Measurements from ENCODE around the gene ACSF2. TPM values are rescaled to one million over a fixed set of nuclear protein-coding genes. Genes with fewer than 3 reads are reported as not detected.

Gene ACSF2
- polyA plus RNA-seq, 1 donor from 2014 or later: not detected

DNA sequence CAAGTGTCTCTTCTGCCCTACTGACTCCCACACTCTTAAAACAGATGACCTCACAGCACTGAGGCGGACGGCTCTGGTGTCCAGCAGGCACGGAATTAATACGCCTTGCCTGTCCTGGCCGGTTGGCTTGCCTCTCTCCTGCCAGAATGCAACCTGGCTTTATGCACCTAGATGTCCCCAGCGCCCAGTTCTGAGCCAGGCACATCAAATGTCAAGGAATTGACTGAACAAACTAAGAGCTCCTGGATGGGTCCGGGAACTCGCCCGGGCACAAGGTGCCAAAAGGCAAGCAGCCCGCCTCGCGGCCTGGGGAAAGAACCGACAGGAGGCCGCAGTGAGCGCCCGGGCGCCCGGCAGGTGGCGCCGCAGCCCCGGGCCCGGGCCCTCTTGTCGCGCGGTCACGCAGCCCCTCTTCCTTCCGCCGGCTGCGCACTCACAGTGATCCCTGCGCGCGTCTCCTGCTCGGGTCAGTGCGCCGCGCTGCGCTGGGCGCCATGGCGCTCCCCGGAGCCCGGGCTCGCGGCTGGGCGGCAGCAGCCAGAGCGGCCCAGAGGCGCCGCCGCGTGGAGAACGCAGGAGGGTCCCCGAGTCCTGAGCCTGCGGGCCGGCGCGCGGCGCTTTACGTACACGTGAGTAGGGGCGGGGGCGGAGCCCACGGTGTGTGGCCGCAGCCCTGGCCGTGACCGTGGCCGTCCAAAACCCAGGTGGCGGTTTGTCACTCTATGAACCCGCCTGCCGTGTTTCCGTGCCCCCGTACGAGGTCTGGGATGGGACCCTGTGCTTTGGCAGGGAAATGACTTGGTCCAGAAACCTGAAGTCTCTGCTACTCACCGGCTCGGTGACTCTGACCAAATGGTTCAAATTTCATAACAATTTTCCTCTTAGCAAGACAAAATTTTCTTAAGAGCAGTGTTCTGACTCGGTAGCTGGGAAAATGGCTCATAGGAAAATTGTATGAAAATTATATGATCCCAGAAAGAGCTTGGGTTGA, 52.7 kb downstream of the ACSF2 start, which contains the start of gene RSAD1:
Gene RSAD1, plus strand, starts transcription at position 470 of the 991 bp plus-strand sequence. Its CDS starts 25 bp downstream, at position 495.
- H3K9me2 ChIP-seq (ENCODE audit: insufficient read depth, low read length): no peaks in the 10 kb centered on the region
- H3K79me2 ChIP-seq (replicated peaks; ENCODE audit: insufficient read depth, low read length): no peaks in the 10 kb centered on the region
- H3K27ac ChIP-seq (ENCODE audit: low read length): peak within 1 kb of the TSS; percentile 87
- H3K9me3 ChIP-seq (ENCODE audit: low read length): no peaks in the 10 kb centered on the region
- H3K4me3 ChIP-seq (ENCODE audit: low read length): peak within 1 kb of the TSS; percentile 92
- H3K27me3 ChIP-seq (ENCODE audit: insufficient read depth, low read depth, low read length): no peaks in the 10 kb centered on the region
- H2AFZ ChIP-seq (ENCODE audit: low read depth, low read length): peak within 1 kb of the TSS; percentile 93
- peak within 1 kb of the TSS; percentile 66 for H3K4me2 ChIP-seq (ENCODE audit: low read length)
- H3F3A ChIP-seq (ENCODE audit: insufficient read depth, low read length, poor library complexity, severe bottlenecking): no peaks in the 10 kb centered on the region
- H3K36me3 ChIP-seq (ENCODE audit: insufficient read depth, low read length): no peaks in the 10 kb centered on the region
- no peaks in the 10 kb centered on the region for H4K20me1 ChIP-seq (ENCODE audit: insufficient read depth)
- TF ChIP-seq, protein P1, sequence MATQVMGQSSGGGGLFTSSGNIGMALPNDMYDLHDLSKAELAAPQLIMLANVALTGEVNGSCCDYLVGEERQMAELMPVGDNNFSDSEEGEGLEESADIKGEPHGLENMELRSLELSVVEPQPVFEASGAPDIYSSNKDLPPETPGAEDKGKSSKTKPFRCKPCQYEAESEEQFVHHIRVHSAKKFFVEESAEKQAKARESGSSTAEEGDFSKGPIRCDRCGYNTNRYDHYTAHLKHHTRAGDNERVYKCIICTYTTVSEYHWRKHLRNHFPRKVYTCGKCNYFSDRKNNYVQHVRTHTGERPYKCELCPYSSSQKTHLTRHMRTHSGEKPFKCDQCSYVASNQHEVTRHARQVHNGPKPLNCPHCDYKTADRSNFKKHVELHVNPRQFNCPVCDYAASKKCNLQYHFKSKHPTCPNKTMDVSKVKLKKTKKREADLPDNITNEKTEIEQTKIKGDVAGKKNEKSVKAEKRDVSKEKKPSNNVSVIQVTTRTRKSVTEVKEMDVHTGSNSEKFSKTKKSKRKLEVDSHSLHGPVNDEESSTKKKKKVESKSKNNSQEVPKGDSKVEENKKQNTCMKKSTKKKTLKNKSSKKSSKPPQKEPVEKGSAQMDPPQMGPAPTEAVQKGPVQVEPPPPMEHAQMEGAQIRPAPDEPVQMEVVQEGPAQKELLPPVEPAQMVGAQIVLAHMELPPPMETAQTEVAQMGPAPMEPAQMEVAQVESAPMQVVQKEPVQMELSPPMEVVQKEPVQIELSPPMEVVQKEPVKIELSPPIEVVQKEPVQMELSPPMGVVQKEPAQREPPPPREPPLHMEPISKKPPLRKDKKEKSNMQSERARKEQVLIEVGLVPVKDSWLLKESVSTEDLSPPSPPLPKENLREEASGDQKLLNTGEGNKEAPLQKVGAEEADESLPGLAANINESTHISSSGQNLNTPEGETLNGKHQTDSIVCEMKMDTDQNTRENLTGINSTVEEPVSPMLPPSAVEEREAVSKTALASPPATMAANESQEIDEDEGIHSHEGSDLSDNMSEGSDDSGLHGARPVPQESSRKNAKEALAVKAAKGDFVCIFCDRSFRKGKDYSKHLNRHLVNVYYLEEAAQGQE (IDR thresholded peaks at IDR 0.05; ENCODE audit: borderline replicate concordance): peak; percentile 53
- TF ChIP-seq RAD21 (conservative IDR thresholded peaks at IDR 0.05): peak; percentile 80
- peak; percentile 95 for TF ChIP-seq MXI1 (conservative IDR thresholded peaks at IDR 0.05; ENCODE audit: poor library complexity, severe bottlenecking)
- peak; percentile 81 for TF ChIP-seq TAF1 (IDR thresholded peaks at IDR 0.05; ENCODE audit: low read depth)
- TF ChIP-seq, protein P2, sequence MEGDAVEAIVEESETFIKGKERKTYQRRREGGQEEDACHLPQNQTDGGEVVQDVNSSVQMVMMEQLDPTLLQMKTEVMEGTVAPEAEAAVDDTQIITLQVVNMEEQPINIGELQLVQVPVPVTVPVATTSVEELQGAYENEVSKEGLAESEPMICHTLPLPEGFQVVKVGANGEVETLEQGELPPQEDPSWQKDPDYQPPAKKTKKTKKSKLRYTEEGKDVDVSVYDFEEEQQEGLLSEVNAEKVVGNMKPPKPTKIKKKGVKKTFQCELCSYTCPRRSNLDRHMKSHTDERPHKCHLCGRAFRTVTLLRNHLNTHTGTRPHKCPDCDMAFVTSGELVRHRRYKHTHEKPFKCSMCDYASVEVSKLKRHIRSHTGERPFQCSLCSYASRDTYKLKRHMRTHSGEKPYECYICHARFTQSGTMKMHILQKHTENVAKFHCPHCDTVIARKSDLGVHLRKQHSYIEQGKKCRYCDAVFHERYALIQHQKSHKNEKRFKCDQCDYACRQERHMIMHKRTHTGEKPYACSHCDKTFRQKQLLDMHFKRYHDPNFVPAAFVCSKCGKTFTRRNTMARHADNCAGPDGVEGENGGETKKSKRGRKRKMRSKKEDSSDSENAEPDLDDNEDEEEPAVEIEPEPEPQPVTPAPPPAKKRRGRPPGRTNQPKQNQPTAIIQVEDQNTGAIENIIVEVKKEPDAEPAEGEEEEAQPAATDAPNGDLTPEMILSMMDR (IDR thresholded peaks at IDR 0.05; ENCODE audit: poor library complexity, severe bottlenecking): peak; percentile 98
- TF ChIP-seq EZH2 (IDR thresholded peaks at IDR 0.05; ENCODE audit: borderline replicate concordance, insufficient read depth, low read length, poor library complexity, severe bottlenecking): no peak
- TF ChIP-seq EP300 (conservative IDR thresholded peaks at IDR 0.05; ENCODE audit: poor library complexity, severe bottlenecking): peak; percentile 47
- peak; percentile 78 for TF ChIP-seq POLR2AphosphoS5 (IDR thresholded peaks at IDR 0.05)
- TF ChIP-seq SMC3 (conservative IDR thresholded peaks at IDR 0.05; ENCODE audit: poor library complexity): peak; percentile 82
- peak within 1 kb of the TSS; percentile 79 for H3K9ac ChIP-seq (ENCODE audit: low read length)

DNA sequence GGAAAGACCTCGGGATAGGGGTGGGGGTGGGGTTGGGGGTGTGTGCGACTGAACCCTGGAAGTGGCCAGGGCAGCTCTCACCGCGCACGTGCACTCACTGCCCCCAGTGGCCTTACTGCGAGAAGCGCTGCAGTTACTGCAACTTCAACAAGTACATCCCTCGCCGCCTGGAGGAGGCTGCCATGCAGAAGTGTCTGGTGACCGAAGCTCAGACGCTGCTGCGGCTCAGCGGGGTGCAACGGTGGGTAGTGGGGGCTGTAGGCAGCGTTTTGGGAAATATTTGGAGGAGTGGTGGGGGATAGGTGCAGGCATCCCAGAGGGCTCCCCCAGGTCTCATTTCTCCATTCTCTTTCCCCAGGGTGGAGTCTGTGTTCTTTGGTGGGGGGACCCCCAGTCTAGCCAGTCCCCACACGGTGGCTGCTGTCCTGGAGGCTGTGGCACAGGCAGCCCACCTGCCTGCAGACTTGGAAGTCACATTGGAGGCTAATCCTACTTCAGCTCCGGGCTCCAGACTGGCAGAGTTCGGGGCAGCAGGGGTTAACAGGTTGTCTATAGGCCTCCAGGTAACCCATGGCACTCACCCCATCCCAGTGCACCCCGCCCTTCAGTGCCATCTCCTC, 53.6 kb downstream of the ACSF2 start:
- no peaks in the 10 kb centered on the region for H3K9me3 ChIP-seq (ENCODE audit: low read length)
- no peaks in the 10 kb centered on the region for H3F3A ChIP-seq (ENCODE audit: insufficient read depth, low read length, poor library complexity, severe bottlenecking)
- H3K36me3 ChIP-seq (ENCODE audit: insufficient read depth, low read length): no peaks in the 10 kb centered on the region
- TF ChIP-seq EP300 (conservative IDR thresholded peaks at IDR 0.05; ENCODE audit: poor library complexity, severe bottlenecking) (no peak), MXI1 (conservative IDR thresholded peaks at IDR 0.05; ENCODE audit: poor library complexity, severe bottlenecking) (no peak), TAF1 (IDR thresholded peaks at IDR 0.05; ENCODE audit: low read depth) (no peak), SMC3 (conservative IDR thresholded peaks at IDR 0.05; ENCODE audit: poor library complexity) (no peak), POLR2AphosphoS5 (IDR thresholded peaks at IDR 0.05) (peak; percentile 37)
- TF ChIP-seq, protein P2 (IDR thresholded peaks at IDR 0.05; ENCODE audit: poor library complexity, severe bottlenecking): peak; percentile 57
- H3K9me2 ChIP-seq (ENCODE audit: insufficient read depth, low read length): no peaks in the 10 kb centered on the region
- no peaks in the 10 kb centered on the region for H4K20me1 ChIP-seq (ENCODE audit: insufficient read depth)
- peak overlapping the region; percentile 69 for H2AFZ ChIP-seq (ENCODE audit: low read depth, low read length)
- peak overlapping the region; percentile 87 for H3K27ac ChIP-seq (ENCODE audit: low read length)
- peak overlapping the region; percentile 92 for H3K4me3 ChIP-seq (ENCODE audit: low read length)
- no peaks in the 10 kb centered on the region for H3K79me2 ChIP-seq (replicated peaks; ENCODE audit: insufficient read depth, low read length)
- peak overlapping the region; percentile 79 for H3K9ac ChIP-seq (ENCODE audit: low read length)
- no peaks in the 10 kb centered on the region for H3K27me3 ChIP-seq (ENCODE audit: insufficient read depth, low read depth, low read length)
- H3K4me2 ChIP-seq (ENCODE audit: low read length): peak overlapping the region; percentile 66

Measured in neural cell (in vitro differentiated cells).